Measurements from ENCODE around the gene FKBP1C.
A peak's percentile ranks its signal among the peaks of the same experiment; 100 is the strongest.
"Not testable (repeated sequence)": the region's sequence is repeated elsewhere in the genome, so short reads cannot be mapped to it uniquely, and the experiment has no call there.

The FKBP1C gene
- 0 to 0.15 (median 0.14) reads per million in 4 donors for total RNA-seq

GRCh38 chr6:63211343-63211742 lies at the start of gene FKBP1C:
TSS of gene FKBP1C (plus strand) at chr6:63211469.
- not testable (repeated sequence) for DNase-seq

- DNase-seq = not testable (repeated sequence)
Measured at GRCh38 chr6:63164047-63164803, 47.0 kb upstream of the FKBP1C start.

GRCh38 chr6:63174173-63174572 lies 37.1 kb upstream of the FKBP1C start:
- no peak for DNase-seq

- no peak for DNase-seq
Measured at GRCh38 chr6:63176181-63176580, 35.1 kb upstream of the FKBP1C start.

GRCh38 chr6:63180367-63180766 lies 30.9 kb upstream of the FKBP1C start:
- no peak for DNase-seq

GRCh38 chr6:63186970-63187369 lies 24.3 kb upstream of the FKBP1C start:
- no peak for DNase-seq

GRCh38 chr6:63188828-63189227 lies 22.4 kb upstream of the FKBP1C start:
- no peak for DNase-seq

- DNase-seq = no peak
Measured at GRCh38 chr6:63193324-63193723, 17.9 kb upstream of the FKBP1C start.

GRCh38 chr6:63197741-63198140 lies 13.5 kb upstream of the FKBP1C start:
- DNase-seq = no peak

- no peak for DNase-seq
Measured at GRCh38 chr6:63213325-63213724, 2.1 kb downstream of the FKBP1C start.

- DNase-seq = no peak
Measured at GRCh38 chr6:63214816-63215215, 3.5 kb downstream of the FKBP1C start.

- DNase-seq = no peak
Measured at GRCh38 chr6:63224179-63224578, 12.9 kb downstream of the FKBP1C start.

GRCh38 chr6:63225987-63226386 lies 14.7 kb downstream of the FKBP1C start:
- not testable (repeated sequence) for DNase-seq

GRCh38 chr6:63227928-63228894 lies 16.9 kb downstream of the FKBP1C start:
- not testable (repeated sequence) for DNase-seq

GRCh38 chr6:63230027-63230426 lies 18.8 kb downstream of the FKBP1C start:
- DNase-seq = not testable (repeated sequence)

- DNase-seq = not testable (repeated sequence)
Measured at GRCh38 chr6:63230511-63230910, 19.2 kb downstream of the FKBP1C start.

GRCh38 chr6:63236398-63236817 lies 25.1 kb downstream of the FKBP1C start:
- peak in 1 of 5 donors; percentile 0 for DNase-seq

- no peak for DNase-seq
Measured at GRCh38 chr6:63245420-63245819, 34.2 kb downstream of the FKBP1C start.

- DNase-seq = no peak
Measured at GRCh38 chr6:63245909-63246308, 34.6 kb downstream of the FKBP1C start.

- DNase-seq = no peak
Measured at GRCh38 chr6:63246581-63246980, 35.3 kb downstream of the FKBP1C start.

- DNase-seq = no peak
Measured at GRCh38 chr6:63249875-63250482, 38.7 kb downstream of the FKBP1C start.

- no peak for DNase-seq
Measured at GRCh38 chr6:63259153-63259552, 47.9 kb downstream of the FKBP1C start.

- DNase-seq = no peak
Measured at GRCh38 chr6:63261820-63262219, 50.6 kb downstream of the FKBP1C start.
